Ectodermal cell (in vitro differentiated cells): ENCODE results near the gene GBP7.

Experiments
- H3K27ac ChIP-seq: 2 replicates; pipeline ENCODE4 v1.7.0; 2013; ENCODE audit warnings: mild to moderate bottlenecking, low read depth, low read length; ENCODE audit not compliant: insufficient read depth, poor library complexity, severe bottlenecking
- H3K27me3 ChIP-seq: 2 replicates; pipeline ENCODE4 v1.7.0; 2013; ENCODE audit warnings: mild to moderate bottlenecking, low read length; ENCODE audit not compliant: insufficient read depth, control insufficient read depth, poor library complexity, severe bottlenecking
- H3K36me3 ChIP-seq: one replicate; pipeline ENCODE4 v1.7.0; 2013; ENCODE audit warnings: low read length; ENCODE audit not compliant: control insufficient read depth, insufficient read depth
- H3K4me1 ChIP-seq: one replicate; pipeline ENCODE4 v1.7.0; 2013; ENCODE audit warnings: low read length; ENCODE audit not compliant: control insufficient read depth, insufficient read depth
- H3K4me3 ChIP-seq: 2 replicates; pipeline ENCODE4 v1.7.0; 2013; ENCODE audit warnings: low read depth, low read length, control low read depth; ENCODE audit not compliant: insufficient read depth
- H3K9me3 ChIP-seq: 2 replicates; pipeline ENCODE4 v1.7.0; 2013; ENCODE audit warnings: mild to moderate bottlenecking, low read length, moderate library complexity; ENCODE audit not compliant: control insufficient read depth
- WGBS, 2 experiments: methylation state at CpG; one replicate each; pipeline ENCODE4 v1.1.7; 2013; ENCODE audit warnings: missing lambda C conversion rate in 2 of 2; 5-methylcytosine and 5-hydroxymethylcytosine counted together

The GBP7 gene

DNA sequence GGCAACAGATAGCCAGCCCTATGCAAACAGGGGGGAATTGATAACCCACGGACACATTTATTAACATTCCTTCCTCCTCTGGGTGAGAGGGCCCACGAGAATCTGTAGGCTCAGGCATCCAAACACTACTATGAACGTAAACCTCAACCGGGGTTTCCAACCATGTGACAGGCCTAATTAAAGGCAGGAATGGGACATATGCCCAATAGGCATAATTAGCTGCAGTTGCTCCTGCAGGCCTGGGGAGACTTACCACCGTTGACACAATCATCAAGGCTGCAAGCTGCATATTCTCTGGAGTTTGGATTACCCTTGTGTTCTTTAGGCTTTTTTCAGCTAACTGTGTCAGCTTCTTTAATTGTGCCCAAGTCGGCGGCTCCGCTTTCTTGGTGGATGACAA is 88.6 kb downstream of the GBP7 start:
- H3K27ac ChIP-seq = no peak overlapping the region
- H3K27me3 ChIP-seq = no peaks in the 10 kb centered on the region
- H3K9me3 ChIP-seq = no peaks in the 10 kb centered on the region
- 87 to 94% methylated on average over 7 to 8 of the region's 8 CpGs for WGBS, 2 experiments
- H3K4me3 ChIP-seq = no peak overlapping the region
- H3K4me1 ChIP-seq = no peaks in the 10 kb centered on the region
- H3K36me3 ChIP-seq = no peaks in the 10 kb centered on the region

DNA sequence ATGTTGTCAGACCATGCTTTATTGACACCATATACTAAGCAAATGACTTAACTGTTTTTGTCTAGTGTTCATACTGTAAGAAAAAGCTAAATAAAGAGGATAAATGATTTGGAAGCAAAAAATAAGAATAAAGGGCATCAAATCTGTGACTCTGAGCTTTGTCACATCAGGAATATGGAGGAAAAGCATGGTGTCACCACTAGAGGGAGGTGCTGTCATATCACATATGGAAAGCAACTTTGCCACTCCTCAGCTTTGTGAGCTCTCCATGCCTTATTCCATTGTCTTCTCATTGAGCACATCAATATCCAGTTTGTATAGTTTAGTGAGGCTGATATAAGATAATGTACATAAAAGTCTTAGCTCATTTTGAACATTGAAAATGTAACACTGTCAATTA is 90.0 kb downstream of the GBP7 start:
- Histone ChIP-seq H3K4me1 (no peaks in the 10 kb centered on the region), H3K27ac (no peak overlapping the region), H3K36me3 (no peaks in the 10 kb centered on the region), H3K27me3 (no peaks in the 10 kb centered on the region), H3K4me3 (no peak overlapping the region), H3K9me3 (no peaks in the 10 kb centered on the region)
